ENCODE data around the gene PIGA. TPM values are rescaled to one million over a fixed set of nuclear protein-coding genes. Genes with fewer than 3 reads are reported as not detected.
A peak's percentile ranks its signal among the peaks of the same experiment; 100 is the strongest.
"Not testable (repeated sequence)": the region's sequence is repeated elsewhere in the genome, so short reads cannot be mapped to it uniquely, and the experiment has no call there.

The PIGA gene
- polyA plus RNA-seq, 4 donors, result 13.4 to 22.8 (median 16.9) TPM

GRCh38 chrX:15322072-15322471 lies 13.3 kb downstream of the PIGA start:
- no peak for DNase-seq (ENCODE audit: low read depth in 4 of 4, low spot score in 2 of 4)

- no peak for DNase-seq (ENCODE audit: low read depth in 4 of 4, low spot score in 2 of 4)
These were observed 13.9 kb downstream of the PIGA start for GRCh38 chrX:15321447-15321846.

DNA sequence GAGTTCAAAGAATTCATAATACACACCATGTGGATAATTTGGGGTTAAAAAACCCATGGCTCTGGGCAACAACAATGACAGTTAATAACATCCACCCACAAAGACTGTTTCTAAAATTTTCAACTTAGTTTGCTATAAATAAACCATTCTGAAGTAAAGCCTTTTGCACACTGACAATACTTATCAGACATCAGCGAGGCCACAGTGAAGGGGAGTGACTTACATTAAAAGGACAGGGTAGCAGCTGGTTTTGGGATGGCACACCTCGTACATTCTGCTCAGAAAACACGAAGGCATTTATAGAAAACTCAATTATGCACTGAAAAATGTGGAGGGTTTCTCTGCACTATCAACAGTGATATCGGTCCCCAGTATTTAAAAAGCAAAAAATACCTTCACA lies 15.0 kb downstream of the PIGA start:
- no peak for DNase-seq (ENCODE audit: low read depth in 4 of 4, low spot score in 2 of 4)

DNA sequence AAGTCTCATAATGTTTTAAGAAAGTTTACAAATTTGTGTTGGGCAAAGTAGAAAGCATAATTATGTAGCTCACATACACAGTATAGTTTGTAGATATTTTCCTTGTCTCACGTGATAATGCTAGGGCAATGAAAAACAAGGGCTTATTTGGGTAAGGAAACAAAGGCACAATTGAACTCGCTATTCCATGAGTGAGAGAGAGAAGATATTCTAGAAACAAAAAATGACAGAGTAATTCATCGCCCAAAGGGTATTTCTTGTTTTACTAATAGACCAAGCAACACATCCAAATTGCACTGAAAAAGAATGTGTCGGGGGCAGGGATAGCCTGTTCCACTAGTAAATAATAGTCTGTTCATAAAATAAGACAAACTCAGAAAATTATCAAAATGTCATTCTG lies 16.2 kb downstream of the PIGA start:
- no peak for DNase-seq (ENCODE audit: low read depth in 4 of 4, low spot score in 2 of 4)

DNA sequence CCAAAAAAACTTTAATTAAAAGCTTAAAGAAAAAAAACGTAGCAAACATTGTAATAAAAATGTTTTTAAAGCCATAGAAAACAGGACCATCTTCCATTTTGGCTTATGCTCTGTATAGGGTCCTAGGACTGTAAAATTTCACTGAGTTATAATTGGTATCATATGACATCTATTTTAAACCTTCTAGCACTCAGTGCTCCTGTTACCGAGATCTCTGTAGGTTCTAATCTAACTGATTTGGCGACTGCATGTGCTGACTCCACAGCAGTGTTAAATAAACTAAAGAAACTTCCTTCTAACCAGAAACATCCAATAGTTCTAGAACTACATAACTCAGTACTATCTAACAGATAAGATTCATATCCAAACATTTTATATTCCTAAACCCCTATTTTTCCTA lies 19.8 kb downstream of the PIGA start, which contains the start of gene ASB11:
Gene ASB11 (minus strand): TSS at position 132 of the 400 bp plus-strand sequence. CDS start 35 bp downstream, at position 97.
- no peak for DNase-seq (ENCODE audit: low read depth in 4 of 4, low spot score in 2 of 4)

DNA sequence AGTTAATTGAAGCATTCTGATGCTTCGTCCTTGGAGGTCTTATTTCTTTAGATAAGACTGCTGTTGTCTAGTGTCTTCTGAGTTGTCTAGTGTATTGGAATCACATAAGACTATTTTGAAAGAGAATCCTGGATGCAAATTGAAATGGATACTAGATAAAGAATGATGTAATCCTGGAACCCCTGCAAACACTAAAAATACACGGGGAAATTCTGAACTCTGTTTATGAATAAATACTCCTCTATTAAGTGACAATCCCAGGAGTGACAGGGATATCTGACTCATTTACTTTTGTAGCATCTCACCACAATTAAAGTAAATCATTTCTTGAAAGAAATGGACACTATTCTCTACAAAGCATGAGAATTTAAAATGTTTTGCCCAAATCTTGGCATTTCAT lies 20.9 kb downstream of the PIGA start:
- DNase-seq (ENCODE audit: low read depth in 4 of 4, low spot score in 2 of 4), result no peak

DNA sequence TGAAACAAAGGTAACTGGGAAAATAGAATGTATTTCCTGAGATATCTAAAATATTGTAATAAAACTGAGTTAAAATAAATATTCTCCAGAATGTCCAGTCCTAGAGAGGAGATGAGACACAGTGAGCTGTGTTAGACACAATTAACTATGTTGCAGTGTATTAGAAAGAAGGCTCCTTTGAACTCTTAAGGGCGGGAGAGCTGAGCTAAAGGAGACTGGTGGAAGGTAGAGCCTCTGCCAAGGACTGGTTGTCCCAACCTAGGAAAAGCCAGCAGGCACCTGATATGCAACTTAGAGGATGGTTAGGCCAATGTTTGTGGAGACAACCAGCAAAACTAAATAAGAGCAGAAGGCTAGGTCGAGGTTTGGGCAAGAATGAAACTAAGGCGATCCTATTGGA lies 24.2 kb downstream of the PIGA start:
- no peak for DNase-seq (ENCODE audit: low read depth in 4 of 4, low spot score in 2 of 4)

DNA sequence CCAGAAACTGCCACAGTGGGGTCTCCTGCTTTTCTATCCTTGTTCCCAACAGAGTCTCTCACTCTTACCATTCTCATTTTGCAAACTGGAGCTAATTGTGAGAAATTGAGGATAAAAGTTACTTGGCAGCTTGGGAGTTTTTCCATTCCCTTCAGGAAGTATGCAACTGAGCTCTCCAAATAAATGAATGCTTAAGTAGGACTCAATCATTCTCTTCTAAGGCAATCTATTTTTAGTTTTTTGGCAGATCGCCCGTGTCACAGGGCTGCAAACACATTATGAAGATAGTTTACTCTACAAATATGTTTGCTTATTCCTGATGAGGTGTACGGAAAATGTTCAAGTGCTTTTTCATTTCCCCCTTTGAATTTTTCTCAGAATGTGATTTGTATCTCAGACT lies 25.2 kb downstream of the PIGA start:
- DNase-seq (ENCODE audit: low read depth in 4 of 4, low spot score in 2 of 4), result peak in 1 of 4 donors; percentile 22

DNA sequence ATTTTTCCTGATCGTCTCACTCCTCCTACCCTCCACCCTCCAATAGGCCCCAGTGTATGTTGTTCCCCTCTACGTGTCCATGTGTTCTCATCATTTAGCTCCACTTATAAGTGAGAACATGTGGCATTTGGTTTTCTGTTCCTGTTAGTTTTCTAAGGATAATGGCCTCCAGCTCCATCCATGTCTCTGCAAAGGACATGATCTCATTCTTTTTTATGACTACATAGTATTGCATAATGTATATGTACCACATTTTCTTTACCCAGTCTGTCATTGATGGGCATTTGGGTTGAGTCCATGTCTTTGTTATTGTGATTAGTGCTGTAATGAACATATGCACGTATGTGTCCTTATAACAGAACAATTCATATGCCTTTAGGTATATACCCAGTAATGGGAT lies 29.4 kb downstream of the PIGA start:
- not testable (repeated sequence) for DNase-seq (ENCODE audit: low read depth in 4 of 4, low spot score in 2 of 4)

DNA sequence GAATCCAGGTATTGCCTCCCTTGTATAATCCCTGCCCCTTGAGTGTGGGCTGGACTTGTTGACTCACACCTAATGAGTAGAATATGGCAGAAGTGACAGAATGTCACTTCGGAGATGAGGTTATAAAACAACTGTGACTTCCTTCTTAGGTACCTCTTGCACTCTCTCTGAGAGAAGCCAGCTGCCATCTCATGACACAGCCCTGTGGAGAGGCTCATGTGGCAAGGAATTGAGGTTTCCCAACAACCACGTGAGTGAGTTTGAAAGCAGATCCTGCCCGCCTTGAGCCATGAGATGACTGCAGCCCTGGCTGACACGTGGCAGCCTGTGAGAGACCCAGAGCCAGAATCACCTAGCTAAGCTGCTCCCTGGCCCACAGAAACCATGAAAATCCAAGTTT lies 33.4 kb downstream of the PIGA start:
- DNase-seq (ENCODE audit: low read depth in 4 of 4, low spot score in 2 of 4), result no peak

GRCh38 chrX:15299941-15300851 lies 35.1 kb downstream of the PIGA start:
- DNase-seq (ENCODE audit: low read depth in 4 of 4, low spot score in 2 of 4), result no peak

DNA sequence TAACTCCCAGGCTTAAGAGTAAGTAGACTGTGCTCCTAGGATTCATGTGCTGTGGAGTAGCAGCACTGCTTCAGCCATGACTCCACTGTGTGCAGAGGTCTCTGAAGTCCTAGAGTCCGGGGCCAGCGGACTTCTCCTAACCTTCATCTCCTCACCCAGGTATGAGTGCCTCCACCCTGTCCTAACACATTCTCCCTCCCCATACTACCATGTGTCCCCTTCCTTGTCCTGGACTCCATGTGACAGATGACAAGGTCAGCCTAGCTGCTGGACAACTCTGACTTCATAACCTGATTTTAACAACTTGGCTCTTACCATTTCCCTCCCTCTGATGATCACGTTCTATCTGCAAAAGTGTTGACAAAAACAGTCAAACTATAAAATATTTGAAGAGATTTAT lies 36.5 kb downstream of the PIGA start:
- no peak for DNase-seq (ENCODE audit: low read depth in 4 of 4, low spot score in 2 of 4)

- DNase-seq (ENCODE audit: low read depth in 4 of 4, low spot score in 2 of 4), result no peak
These were observed 37.1 kb downstream of the PIGA start for GRCh38 chrX:15298201-15298600.

DNA sequence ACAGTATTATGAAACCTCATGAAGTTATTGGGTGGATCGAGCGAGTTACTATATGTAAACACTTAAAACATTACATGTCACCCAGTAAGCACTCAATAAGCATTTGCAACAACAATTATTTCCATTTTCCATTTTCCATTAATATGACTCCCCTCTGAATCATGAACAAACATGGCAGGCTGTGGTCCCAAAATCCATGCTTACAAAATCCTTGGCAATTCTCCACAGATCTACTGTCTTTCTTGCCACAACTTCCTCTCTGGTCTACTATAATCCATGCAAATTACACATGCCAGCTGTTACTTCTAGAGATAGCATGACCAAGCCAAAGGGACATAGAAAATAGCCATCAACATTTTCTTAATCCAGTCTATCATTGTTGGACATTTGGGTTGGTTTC lies 41.9 kb downstream of the PIGA start:
- DNase-seq (ENCODE audit: low read depth in 4 of 4, low spot score in 2 of 4), result no peak

- no peak for DNase-seq (ENCODE audit: low read depth in 4 of 4, low spot score in 2 of 4)
These were observed 42.5 kb downstream of the PIGA start for GRCh38 chrX:15292861-15293260.

- no peak for DNase-seq (ENCODE audit: low read depth in 4 of 4, low spot score in 2 of 4)
These were observed 57.7 kb downstream of the PIGA start for GRCh38 chrX:15277604-15278003.

- no peak for DNase-seq (ENCODE audit: low read depth in 4 of 4, low spot score in 2 of 4)
These were observed 60.4 kb downstream of the PIGA start for GRCh38 chrX:15274946-15275345.

DNA sequence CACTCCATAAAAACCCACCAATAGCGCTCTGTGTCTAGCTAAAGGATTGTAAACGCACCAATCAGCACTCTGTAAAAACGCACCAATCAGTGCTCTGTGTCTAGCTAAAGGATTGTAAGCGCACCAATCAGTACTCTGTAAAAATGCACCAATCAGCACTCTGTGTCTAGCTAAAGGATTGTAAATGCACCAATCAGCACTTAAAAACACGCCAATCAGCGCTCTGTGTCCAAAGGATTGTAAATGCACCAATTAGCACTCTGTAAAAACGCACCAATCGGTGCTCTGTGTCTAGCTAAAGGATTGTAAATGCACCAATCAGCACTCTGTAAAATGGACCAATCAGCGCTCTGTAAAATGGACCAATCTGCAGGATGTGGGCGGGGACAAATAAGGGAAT lies 62.0 kb downstream of the PIGA start:
- DNase-seq (ENCODE audit: low read depth in 4 of 4, low spot score in 2 of 4), result not testable (repeated sequence)

DNA sequence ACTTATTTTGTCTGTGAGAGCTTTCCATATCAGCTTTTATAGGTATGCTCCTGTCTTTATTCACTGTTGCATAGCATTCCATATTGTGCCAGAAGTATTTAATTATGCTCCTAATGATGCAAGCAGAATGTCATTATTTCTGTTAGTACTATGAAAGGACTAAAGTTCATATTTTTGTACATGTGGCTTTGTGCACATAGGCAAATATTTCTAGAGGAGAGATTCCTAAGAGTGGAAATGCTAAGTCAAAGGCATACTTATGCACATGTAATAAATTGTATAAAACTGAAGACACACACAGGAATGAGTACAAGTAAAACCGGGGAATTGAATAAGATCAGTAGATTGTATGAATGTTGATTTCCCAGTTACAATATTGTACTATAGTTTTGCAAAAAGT lies 63.6 kb downstream of the PIGA start:
- DNase-seq (ENCODE audit: low read depth in 4 of 4, low spot score in 2 of 4), result no peak

- DNase-seq (ENCODE audit: low read depth in 4 of 4, low spot score in 2 of 4), result peak in 3 of 4 donors; percentile 21 to 40 (median 38)
These were observed 65.5 kb downstream of the PIGA start, which contains the start of gene ASB9 for GRCh38 chrX:15269618-15270521. ASB9 (minus strand) TSS chrX:15270083; CDS start chrX:15269874, 209 bp downstream.
